GM12874 (cell line): ENCODE measurements around the gene GRIA1.

Source experiments
- CTCF ChIP-seq: IDR thresholded peaks from 2 replicates; pipeline ENCODE4 v1.5.1; 2011; ENCODE audit warnings: low read depth, mild to moderate bottlenecking, control low read depth, low read length, moderate library complexity; ENCODE audit not compliant: insufficient read depth

Gene GRIA1

DNA sequence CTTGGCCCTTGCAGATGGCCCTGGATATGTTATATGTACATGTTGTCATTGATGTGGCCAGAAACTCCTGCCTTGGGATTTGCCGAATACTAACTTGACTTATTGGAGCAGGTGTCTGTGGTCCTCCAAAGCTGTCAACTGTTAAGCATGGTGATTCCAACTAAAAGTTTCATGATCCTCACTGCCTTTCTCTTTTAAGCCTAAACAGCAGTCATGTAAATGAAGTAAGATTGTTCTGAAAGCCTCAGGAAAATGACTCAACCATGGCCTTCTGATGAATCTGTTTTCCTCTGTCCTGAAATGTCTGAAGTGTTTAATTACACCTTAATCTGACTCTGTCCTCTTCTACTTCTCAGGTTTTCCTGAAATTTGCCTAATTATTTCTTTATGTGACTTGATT is 303.2 kb downstream of the GRIA1 start:
- no peak for TF ChIP-seq CTCF

GRCh38 chr5:153794327-153794726 is 303.9 kb downstream of the GRIA1 start:
- no peak for TF ChIP-seq CTCF

GRCh38 chr5:153796527-153796926 is 306.1 kb downstream of the GRIA1 start:
- TF ChIP-seq CTCF, result no peak

GRCh38 chr5:153797484-153797883 is 307.0 kb downstream of the GRIA1 start:
- TF ChIP-seq CTCF, result no peak

GRCh38 chr5:153798830-153799229 is 308.4 kb downstream of the GRIA1 start:
- no peak for TF ChIP-seq CTCF

GRCh38 chr5:153799466-153799865 is 309.0 kb downstream of the GRIA1 start:
- TF ChIP-seq CTCF, result no peak

DNA sequence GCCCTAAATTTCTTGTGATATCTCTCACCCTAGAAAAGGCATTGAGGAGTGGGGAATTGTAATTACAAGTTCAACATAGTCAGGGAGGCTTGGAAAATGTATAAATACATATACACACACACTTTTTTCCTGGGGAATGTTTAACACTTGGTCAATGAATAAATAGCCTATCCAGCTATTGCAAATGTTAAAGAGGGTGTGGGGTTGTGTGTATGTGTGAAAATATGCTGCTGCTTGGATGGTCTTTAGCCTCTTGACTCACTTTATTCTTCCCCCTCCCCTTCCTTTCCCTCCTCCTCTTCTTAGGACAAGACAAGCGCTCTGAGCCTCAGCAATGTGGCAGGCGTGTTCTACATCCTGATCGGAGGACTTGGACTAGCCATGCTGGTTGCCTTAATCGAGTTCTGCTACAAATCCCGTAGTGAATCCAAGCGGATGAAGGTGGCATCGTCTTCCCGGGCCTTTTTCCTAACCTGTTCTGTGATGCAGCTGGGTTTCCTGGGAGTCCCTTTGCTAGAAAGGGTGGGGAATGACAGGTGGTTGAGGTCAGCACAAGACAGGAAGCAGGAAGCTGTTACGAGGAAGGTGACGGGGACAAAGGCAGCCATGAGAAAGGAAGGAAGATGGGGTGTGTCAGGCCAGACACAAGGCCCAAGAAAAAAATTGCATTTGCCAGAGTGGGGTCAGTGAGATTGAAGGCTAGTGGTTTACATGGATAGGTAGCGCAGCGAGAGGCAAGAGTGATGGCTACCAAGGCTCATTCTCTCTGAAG is 311.8 kb downstream of the GRIA1 start:
- TF ChIP-seq CTCF, result no peak
